Gastroesophageal sphincter (tissue), 4 donors: ENCODE data around the gene SH3RF3. TPM values are rescaled to one million over a fixed set of nuclear protein-coding genes. Genes with fewer than 3 reads are reported as not detected.

Experiments used
- ATAC-seq: fragments of 150-250 bp; one replicate; pipeline ENCODE4 v1.9.1; 2016; ENCODE audit warnings: mild to moderate bottlenecking, moderate library complexity
- H3K27ac ChIP-seq, 4 donors: fragments of 200-600 bp; sonication (generic) in 3 of 4; 1 replicate in 3 of 4; 2 replicates in 1 of 4; pipeline ENCODE4 v1.5.1; 2016 to 2019
- H3K27me3 ChIP-seq: fragments of 200-600 bp; sonication (generic); one replicate; pipeline ENCODE4 v1.5.1; 2019
- H3K36me3 ChIP-seq, 2 donors: fragments of 200-600 bp; sonication (generic); one replicate each; pipeline ENCODE4 v1.5.1; 2019; ENCODE audit warnings: control low read depth in 1 of 2
- H3K4me1 ChIP-seq, 3 donors: fragments of 200-600 bp; sonication (generic); 1 replicate in 2 of 3; 2 replicates in 1 of 3; pipeline ENCODE4 v1.5.1; 2016 to 2019; ENCODE audit warnings: control low read depth in 2 of 3
- H3K4me3 ChIP-seq, 2 donors: fragments of 200-600 bp; sonication (generic); one replicate each; pipeline ENCODE4 v1.5.1; 2019; ENCODE audit warnings: mild to moderate bottlenecking in 1 of 2, moderate library complexity in 1 of 2
- H3K9me3 ChIP-seq, 3 donors: fragments of 200-600 bp; sonication (generic); one replicate each; pipeline ENCODE4 v1.5.1; 2017 to 2019; ENCODE audit warnings: control low read depth in 2 of 3
- CTCF ChIP-seq, 4 experiments: fragments of 200-600 bp in 2 of 4; fragments of 450-650 bp in 2 of 4; sonication (generic) in 1 of 4; IDR thresholded peaks; one replicate each; pipeline ENCODE4 v1.5.1; 2017 to 2019; ENCODE audit warnings: antibody characterized with exemption in 4 of 4, mild to moderate bottlenecking in 2 of 4, moderate library complexity in 2 of 4
- EP300 ChIP-seq: sonication (generic); formaldehyde crosslinking; IDR thresholded peaks from one replicate; pipeline ENCODE4 v1.6.1; 2017; ENCODE audit warnings: antibody characterized with exemption, mild to moderate bottlenecking
- POLR2A ChIP-seq, 2 donors: fragments of 450-650 bp; IDR thresholded peaks; one replicate each; pipeline ENCODE4 v1.6.1; 2017; ENCODE audit warnings: antibody characterized with exemption in 2 of 2, mild to moderate bottlenecking in 2 of 2, moderate library complexity in 1 of 2
- POLR2AphosphoS5 ChIP-seq: sonication (generic); formaldehyde crosslinking; IDR thresholded peaks from one replicate; pipeline ENCODE4 v1.6.1; 2017; ENCODE audit warnings: antibody characterized with exemption
- WGBS, 2 donors: methylation state at CpG; one replicate each; pipeline ENCODE4 v1.1.5; 2018; ENCODE audit warnings: low coverage in 1 of 2; 5-methylcytosine and 5-hydroxymethylcytosine counted together
- total RNA-seq, 4 donors: library from RNA; depleted of rRNA; stranded (reverse); fragments of >200 nt; gene quantifications; one replicate each; pipeline ENCODE4 v1.1.0, GENCODE V29; 2016

The SH3RF3 gene
- total RNA-seq, 4 donors from 2014 or later = 10.1 to 15.8 (median 13.2) TPM

- no peak for TF ChIP-seq POLR2AphosphoS5
- no peak for TF ChIP-seq POLR2A (IDR thresholded peaks at IDR 0.05)
- H3K9me3 ChIP-seq = no peaks in the 10 kb centered on the region
- no peaks in the 10 kb centered on the region for H3K36me3 ChIP-seq
- peaks cover 0 to 40% (median 0%) of the 10 kb centered on the region in 3 donors for H3K4me1 ChIP-seq
- no peak overlapping the region for H3K4me3 ChIP-seq
- H3K27me3 ChIP-seq = no peaks in the 10 kb centered on the region
- no peak for ATAC-seq
- WGBS, 2 donors = no CpG with 5 or more reads among the region's 19 CpGs
- no peak overlapping the region for H3K27ac ChIP-seq
Observed at GRCh38 chr2:109196081-109196875, 67.3 kb downstream of the SH3RF3 start.

- no peak for TF ChIP-seq CTCF (IDR thresholded peaks at IDR 0.05)
- no peak for TF ChIP-seq EP300
- no peak for TF ChIP-seq POLR2AphosphoS5
- TF ChIP-seq POLR2A (IDR thresholded peaks at IDR 0.05) = no peak
- no peak overlapping the region for H3K4me3 ChIP-seq
- H3K36me3 ChIP-seq = no peaks in the 10 kb centered on the region
- no peak overlapping the region for H3K27ac ChIP-seq
- ATAC-seq = no peak
- H3K27me3 ChIP-seq = no peaks in the 10 kb centered on the region
- H3K4me1 ChIP-seq = peaks cover 0 to 40% (median 0%) of the 10 kb centered on the region in 3 donors
- H3K9me3 ChIP-seq = no peaks in the 10 kb centered on the region
- WGBS, 2 donors = 85% methylated on average over 2 of the region's 6 CpGs; no CpG with 5 or more reads in 1 of the 2 donors
Observed at GRCh38 chr2:109197491-109198418, 68.8 kb downstream of the SH3RF3 start.

- TF ChIP-seq CTCF (IDR thresholded peaks at IDR 0.05) (no peak), POLR2A (IDR thresholded peaks at IDR 0.05) (no peak), POLR2AphosphoS5 (no peak), EP300 (no peak)
- H3K27ac ChIP-seq = no peak overlapping the region
- H3K4me3 ChIP-seq = no peak overlapping the region
- WGBS, 2 donors = 98 to 100% methylated on average over 4 of the region's 4 CpGs
- no peaks in the 10 kb centered on the region for H3K36me3 ChIP-seq
- ATAC-seq = no peak
- H3K27me3 ChIP-seq = no peaks in the 10 kb centered on the region
- peaks cover 0 to 19% (median 0%) of the 10 kb centered on the region in 3 donors for H3K4me1 ChIP-seq
- H3K9me3 ChIP-seq = no peaks in the 10 kb centered on the region
Observed at GRCh38 chr2:109199790-109200189, 70.8 kb downstream of the SH3RF3 start.

- Histone ChIP-seq H3K36me3 (no peaks in the 10 kb centered on the region), H3K27me3 (no peaks in the 10 kb centered on the region), H3K27ac (no peak overlapping the region), H3K9me3 (no peaks in the 10 kb centered on the region), H3K4me1 (peaks cover 0 to 9% (median 0%) of the 10 kb centered on the region in 3 donors), H3K4me3 (no peak overlapping the region)
- no peak for ATAC-seq
- TF ChIP-seq POLR2A (IDR thresholded peaks at IDR 0.05) (no peak), CTCF (IDR thresholded peaks at IDR 0.05) (no peak)
- 62 to 87% methylated on average over 3 to 7 of the region's 14 CpGs for WGBS, 2 donors
Observed at GRCh38 chr2:109200616-109201464, 71.8 kb downstream of the SH3RF3 start.
